DMS153 (cell line): ENCODE data around the gene ZFP1.
A peak's percentile ranks its signal among the peaks of the same experiment; 100 is the strongest.
"Not testable (repeated sequence)": the region's sequence is repeated elsewhere in the genome, so short reads cannot be mapped to it uniquely, and the experiment has no call there.

Experiments used
- DNase-seq: peaks from one replicate; lab custom pipeline; 2025; lab: John Stamatoyannopoulos, UW

Gene ZFP1

DNA sequence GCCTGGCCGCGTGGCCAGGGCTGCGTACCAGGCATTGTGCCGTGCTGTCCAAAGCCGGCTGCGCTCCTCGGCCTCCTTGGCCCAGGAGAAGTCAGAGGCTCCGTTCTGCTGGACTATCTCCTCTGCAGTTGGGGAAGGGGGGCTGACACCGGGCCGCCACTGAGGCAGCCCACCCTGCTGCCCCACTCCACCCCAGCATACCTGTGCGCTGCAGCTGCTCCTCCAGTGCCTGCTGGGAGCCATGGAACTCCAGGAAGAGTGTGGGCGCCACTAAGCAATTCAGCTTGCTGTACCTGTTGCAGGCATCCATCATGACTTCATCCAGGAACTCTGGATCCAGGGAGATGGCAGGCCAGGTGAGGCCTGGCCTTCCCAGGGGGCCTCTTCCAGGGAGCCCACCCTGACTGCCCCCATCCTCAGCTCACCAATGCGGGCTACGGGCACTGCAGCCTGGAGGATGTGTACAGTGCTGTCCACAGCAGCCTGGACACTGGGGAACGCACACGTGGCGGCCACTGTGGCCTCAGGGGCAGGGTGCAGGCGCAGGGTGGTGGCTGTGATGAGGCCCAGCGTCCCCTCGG lies 34.7 kb upstream of the ZFP1 start:
- DNase-seq, result no peak

- DNase-seq, result no peak
Measured at GRCh38 chr16:75114179-75114945, 34.0 kb upstream of the ZFP1 start.

DNA sequence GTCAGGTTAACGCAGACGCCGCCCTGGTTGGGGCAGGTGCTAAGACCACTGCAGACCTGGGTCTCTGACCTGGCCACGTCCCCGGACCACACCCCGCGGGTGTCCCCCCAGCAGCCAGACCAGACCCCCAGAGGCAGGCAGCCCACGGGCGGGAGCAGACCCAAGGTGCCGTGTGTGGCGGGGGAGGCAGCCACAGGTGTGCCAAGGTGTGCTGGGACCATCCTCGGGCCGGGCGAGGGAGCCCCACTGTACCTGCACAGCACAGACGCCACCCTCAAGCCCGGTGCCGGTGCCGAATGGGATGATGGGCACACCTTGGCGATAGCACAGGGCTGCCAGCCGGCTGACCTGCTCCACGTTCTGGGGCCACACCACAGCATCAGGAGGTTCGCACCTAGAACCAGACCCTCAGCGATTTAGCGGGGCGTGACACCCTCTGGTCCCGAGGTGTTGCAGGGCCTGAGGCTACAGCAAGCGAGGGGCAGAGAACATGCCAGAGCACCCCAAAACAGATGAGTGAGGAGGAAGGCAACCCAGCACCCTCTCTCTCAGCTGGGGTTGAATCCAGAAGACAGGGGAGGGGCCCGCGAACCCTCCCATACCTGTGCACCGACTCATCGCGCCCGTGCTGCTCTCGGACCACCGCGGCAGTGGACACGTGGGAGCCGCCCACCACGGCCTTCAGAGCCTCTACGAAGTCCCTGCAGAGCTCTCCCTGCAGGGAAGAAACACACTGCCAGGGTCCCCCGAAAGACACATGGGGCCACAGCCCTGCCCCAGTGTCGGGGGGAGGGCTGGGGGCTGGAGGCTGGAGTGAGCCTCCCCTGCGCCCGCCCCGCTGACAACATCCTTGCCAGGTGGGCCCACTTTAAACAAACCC lies 33.1 kb upstream of the ZFP1 start:
- no peak for DNase-seq

- peak; percentile 50 for DNase-seq
Measured at GRCh38 chr16:75116081-75116910, 32.0 kb upstream of the ZFP1 start, which contains the start of gene LDHD. Gene LDHD, minus strand, starts transcription at chr16:75116780. Its CDS starts 60 bp downstream, at chr16:75116720.

DNA sequence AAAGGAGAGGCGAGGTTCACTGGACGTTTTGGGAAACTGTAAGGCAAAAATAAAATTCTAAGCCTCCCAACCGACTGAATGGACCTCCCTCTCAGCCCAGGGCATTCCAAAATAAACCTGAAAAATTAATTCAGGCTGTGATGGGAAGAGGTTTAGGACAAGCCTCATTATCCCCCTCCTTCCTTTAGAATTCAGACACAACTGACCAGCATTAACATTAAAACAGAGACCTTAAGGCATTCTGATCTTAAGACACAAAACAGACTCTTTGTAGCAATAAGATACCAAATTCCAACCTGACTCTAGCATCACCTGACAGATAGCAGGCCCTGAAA lies 31.4 kb upstream of the ZFP1 start:
- DNase-seq, result no peak

DNA sequence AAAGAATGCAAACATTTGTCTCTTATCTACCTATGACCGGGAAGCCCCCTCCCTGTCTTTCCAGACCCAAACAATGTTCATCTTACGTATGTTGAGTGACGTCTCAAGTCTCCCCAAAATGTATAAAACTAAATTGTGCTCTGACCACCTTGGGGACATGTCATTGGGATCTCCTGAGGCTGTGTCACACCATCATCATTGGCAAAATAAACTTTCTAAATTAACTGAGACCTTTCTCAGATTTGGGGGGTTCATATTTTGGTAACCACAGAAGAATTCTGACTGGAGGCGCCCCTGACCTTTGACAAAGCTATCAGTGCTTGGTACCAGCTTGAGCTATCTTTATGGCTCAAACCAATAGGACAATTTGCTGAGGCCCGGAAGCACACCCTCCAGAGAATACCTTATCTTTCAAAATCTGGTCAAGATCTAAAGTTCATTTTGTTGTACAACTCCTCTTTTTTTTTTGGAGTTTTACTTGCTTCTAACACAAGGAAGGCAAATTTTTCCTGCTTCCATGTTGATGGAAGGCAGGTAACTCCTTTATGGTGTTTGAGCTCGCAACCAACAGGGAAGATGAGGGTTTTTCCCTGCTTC lies 29.3 kb upstream of the ZFP1 start:
- DNase-seq, result no peak

- no peak for DNase-seq
Measured at GRCh38 chr16:75120253-75120652, 28.1 kb upstream of the ZFP1 start.

- no peak for DNase-seq
Measured at GRCh38 chr16:75121949-75122568, 26.3 kb upstream of the ZFP1 start.

DNA sequence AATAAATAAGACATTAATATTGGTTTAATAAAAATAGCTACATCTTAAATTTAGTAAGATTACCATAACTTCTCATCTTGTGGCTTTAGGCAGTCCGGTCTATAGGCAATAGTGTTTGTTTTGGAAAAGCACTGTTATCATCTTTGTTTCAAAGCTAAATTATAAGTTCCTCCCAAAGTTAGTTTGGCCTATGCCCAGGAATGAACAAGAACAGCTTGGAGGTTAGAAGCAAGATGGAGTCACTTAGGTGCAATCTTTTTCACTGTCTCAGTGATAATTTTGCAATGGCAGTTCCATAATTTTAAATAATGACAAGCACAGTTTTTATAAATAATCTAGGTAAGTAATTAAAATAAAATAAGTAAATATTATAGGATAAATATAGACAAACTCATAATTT lies 25.7 kb upstream of the ZFP1 start:
- no peak for DNase-seq

GRCh38 chr16:75127713-75128415 lies 20.5 kb upstream of the ZFP1 start:
- no peak for DNase-seq

- DNase-seq, result not testable (repeated sequence)
Measured at GRCh38 chr16:75129421-75130149, 18.7 kb upstream of the ZFP1 start.

DNA sequence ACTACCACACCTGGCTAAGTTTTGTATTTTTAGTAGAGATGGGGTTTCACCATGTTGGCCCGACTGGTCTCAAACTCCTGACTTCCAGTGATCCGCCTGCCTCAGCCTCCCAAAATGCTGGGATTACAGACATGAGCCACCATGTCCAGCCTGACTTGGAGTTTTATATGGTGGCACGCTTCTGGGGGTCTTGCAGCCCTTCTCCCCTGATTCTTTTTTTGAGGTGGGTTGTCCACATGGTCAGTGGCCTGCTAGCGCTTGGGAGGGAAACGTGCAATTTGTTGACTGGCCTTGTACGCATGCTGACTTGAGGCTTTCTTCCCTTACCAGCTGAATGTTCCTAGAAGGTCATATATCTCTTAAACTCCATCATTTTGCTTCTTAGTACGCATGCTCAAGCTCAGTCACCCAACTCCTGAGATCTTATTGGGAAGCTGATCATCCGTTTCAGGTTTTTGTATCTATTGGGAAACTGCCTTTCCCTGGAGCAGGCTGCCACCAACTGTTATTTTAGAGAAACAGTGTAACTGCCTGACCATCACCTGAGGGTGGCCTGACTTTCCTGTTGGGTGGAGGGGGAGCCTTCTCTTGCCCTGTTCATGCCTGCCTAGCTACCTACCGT lies 18.1 kb upstream of the ZFP1 start:
- DNase-seq, result no peak

GRCh38 chr16:75131081-75131480 lies 17.2 kb upstream of the ZFP1 start:
- DNase-seq, result no peak

GRCh38 chr16:75138233-75138632 lies 10.1 kb upstream of the ZFP1 start:
- no peak for DNase-seq

DNA sequence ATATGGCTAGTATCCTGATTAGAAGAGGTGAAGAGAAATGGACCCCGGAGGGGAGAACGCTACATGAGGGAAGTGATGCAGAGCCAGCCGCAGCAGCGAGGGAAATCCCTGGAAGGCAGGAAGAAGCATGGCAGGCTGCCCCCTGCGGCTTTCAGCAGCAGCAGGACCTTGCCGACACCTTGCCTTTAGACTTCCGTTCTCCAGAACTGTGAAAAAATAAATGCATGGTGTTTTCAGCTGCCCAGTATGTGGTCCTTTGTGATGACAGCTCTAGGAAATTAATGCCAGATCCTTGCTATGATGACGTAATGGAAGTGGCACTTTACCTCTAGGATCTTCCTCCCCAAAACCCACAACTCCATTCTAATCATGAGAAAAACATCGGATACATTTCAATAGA lies 9.7 kb upstream of the ZFP1 start:
- no peak for DNase-seq

GRCh38 chr16:75139498-75139897 lies 8.8 kb upstream of the ZFP1 start:
- no peak for DNase-seq

DNA sequence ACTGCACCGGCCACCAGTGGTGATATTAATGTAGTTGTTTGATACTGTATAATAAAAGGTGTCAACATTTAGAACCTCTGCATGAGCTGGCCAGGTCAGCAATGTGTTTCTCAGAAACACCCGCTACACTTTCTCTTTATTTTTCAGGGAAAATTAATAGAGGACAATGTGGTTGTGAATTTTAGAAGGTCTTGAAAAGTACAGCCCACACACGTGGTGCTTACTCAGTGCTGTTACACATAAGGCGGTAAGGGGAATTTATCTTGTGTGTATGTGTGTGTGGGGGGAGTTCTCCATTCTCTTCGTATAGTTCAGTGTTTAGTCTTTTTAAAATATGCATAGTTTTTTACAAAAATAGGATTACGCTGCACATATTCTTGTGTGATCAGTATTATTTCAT lies 4.4 kb upstream of the ZFP1 start:
- no peak for DNase-seq

DNA sequence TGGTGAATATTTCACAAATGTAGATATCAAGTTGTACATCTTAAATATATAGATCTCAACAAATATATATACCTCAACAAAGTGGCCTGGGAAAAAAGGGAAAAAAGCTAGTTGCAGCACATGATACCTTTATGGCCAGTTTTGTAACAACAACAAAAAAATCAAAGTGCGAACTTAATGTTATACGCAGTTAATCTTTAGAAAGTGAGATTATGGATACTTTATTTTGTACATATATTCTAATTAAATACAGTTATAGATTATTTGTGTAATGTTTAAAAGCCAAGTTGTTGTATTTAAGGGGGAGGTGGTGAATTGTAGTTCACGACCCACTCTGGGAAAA lies 385 bp upstream of the ZFP1 start:
- no peak for DNase-seq

DNA sequence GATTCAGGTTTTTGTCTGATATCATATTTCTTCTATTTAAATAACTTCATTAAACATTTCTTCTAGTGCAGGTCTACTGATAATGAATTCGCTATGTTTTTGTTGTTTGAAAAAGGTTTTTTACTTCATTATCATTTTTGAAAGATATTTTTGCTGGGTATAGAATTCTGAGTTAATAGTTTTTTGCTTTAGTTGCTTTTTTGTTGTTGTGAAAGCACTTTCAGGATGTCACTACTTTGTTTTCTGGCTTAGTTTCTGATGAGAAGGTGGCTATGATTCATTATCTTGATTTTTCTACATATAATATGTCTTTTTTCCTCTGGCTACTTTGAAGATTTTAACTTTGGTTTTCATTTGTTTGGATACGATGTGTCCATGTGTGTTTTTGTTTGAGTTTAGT lies 3.5 kb downstream of the ZFP1 start:
- DNase-seq, result no peak

DNA sequence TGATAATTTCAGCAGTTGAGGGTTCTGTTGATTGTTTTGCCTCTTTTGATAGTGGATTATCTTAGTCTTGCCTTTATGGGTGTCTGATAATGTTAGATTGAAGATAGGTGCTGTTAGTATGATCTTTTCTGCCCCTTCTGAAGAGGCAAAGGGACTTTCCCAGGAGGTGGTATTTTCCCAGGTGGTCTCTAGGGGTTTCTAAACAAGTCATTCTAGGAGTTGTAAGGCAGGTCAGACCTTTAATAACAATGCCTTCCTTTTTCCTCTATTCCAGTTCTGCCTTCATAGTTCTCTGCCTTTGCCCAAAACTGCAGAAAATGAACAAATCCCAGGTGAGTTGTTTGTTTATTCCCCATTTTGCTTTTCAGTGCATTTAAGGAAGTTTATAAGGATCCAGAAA lies 4.3 kb downstream of the ZFP1 start:
- DNase-seq, result no peak
